T1000 (cell line): ENCODE measurements around the gene MAPK11.

ENCODE experiments used
- DNase-seq: peaks from one replicate; lab custom pipeline; 2025; ENCODE audit warnings: mixed read lengths; lab: John Stamatoyannopoulos, UW

MAPK11 gene

DNA sequence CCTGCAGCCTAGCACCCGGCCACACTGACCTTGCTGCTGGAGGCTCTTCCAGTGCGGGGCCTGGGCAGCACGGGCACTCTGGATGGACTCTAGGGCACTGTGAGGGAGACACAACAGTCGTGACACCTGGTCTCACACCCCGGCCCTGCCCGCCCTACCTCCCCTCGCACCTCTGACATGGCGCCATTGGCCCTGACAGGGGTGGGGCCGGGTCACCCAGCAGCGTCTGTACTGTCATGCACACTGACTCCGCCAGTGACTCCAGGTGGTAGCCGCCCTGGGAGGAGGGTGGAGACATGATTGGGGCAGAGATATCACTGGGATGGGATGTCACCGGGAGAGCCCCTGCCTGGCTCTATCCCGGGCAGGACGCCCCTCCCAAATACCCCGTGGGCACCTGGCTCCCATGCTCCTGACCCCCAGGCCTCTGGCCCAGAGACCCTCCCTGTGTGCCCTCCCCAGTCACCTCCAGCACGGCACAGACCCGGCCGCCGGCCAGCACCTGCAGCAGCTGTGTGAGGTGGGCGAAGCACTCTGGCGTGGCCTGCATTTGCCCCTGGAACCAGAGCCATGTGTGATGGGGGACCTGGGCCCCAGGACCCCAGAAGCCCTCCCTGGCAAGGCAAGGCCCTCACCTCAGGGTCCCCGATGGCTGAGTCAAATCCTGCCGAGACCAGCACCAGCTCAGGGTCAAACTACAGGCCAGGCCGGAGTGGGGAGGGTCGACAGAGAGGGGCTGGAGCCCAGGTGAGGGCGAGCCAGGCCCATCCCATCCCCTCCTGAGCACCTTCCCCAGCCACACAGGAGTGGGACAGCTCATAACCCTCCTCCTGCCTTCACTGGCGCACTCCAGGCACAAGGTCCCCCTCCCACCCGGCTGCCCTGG is 21.7 kb downstream of the MAPK11 start:
- DNase-seq: no peak

DNA sequence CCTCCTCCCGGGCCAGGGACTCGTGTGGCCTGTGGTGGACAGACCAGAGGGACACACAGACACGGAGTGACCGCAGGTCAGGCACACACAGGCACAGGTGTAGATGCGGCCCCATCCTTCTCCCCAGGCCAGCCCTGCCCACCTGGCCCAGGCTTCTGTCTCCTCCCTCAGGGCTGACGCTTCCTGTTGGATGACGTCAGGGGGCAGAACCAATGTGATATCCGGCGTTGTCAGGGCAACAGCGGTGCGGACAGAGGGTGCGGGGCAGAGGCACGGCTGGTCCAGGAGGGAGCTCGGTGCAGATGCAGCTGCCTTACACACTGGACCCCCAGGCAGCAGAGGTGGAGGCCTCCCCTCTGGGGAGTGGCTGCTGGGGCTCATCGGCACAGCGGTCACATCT is 22.4 kb downstream of the MAPK11 start:
- no peak for DNase-seq

DNA sequence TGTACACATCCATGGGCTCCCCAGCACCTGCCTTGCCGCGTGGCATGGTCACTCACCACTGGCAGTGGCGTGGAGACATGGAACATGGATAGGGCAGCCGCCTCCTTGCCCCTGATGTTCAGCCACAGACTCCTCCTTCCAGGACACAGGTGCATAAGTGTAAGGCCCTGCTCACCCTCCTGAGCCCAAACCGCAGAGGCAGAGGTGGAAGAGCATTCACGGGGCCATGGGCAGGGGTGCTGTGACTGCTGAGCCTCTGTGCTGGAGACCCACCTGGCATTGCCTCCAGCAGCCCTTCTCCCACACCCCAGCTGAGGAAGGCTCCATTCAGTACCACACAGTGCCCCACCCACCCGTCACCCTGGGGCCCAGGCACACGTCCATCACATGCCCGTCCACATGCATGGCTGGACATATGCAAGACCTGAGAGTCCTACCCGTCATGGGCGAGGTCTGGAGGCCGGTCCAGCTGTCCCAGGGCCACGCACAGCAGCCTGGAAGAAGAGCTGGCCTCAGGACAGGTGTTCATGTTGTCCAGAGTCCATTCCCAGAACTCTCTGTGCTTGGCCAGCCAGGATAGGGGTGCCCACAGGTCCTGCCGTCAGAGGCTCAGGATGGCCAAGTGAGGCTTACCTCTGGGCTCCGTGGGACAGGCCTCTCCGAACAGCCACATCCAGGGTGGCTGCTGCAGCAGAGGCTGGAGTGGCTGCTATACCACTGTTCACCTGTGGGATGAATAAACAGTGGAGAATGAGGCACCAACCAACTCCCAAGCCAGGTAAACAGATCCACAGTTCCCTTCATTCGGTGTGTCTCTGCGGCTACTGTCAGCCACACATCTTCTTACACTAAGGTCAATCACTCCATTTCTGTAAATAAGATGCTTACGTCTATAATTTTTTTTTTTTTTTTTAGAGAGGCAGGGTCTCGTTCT is 23.7 kb downstream of the MAPK11 start:
- DNase-seq: no peak

DNA sequence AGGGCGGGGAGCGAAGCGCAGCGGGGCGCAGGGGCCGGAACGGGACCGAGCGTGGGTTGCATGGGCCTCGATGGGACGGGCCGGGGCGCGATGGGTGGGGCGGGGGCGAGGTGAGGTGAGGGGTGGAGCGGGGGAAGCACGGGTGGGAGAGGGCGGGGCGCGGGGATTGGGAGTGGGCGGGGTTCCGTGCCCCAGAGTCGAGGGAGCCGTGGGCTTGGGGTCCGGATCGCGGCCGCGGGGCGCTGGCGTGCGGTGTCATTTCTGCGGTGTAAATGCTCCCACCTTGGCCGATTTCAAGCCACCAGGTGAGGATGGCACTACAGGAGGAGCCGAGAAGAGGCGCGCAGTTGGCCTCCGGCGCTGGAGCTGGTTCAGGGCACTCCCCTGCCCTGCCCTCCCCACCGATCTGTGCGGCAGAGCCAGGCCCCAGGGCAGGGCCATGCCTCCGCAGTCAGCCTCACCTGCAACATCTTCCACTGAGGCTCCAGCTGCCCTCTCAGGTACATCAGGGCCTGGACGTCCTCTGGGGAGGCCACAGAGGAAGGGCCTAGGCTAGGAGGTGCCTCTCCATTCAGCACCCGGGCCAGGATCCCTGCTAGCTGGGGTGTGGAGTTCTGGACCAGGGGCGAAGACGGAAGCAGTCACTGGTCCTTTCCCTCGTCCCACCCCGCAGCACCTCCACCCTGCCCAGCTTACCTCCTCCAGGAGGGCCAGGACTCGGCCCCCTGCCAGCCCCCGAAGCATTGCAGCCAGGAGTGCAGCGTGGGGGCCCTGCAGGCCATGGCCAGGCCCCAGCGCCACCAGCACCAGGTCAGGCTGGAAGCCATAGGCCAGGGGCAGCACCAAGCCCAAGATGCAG is 24.7 kb downstream of the MAPK11 start:
- no peak for DNase-seq

DNA sequence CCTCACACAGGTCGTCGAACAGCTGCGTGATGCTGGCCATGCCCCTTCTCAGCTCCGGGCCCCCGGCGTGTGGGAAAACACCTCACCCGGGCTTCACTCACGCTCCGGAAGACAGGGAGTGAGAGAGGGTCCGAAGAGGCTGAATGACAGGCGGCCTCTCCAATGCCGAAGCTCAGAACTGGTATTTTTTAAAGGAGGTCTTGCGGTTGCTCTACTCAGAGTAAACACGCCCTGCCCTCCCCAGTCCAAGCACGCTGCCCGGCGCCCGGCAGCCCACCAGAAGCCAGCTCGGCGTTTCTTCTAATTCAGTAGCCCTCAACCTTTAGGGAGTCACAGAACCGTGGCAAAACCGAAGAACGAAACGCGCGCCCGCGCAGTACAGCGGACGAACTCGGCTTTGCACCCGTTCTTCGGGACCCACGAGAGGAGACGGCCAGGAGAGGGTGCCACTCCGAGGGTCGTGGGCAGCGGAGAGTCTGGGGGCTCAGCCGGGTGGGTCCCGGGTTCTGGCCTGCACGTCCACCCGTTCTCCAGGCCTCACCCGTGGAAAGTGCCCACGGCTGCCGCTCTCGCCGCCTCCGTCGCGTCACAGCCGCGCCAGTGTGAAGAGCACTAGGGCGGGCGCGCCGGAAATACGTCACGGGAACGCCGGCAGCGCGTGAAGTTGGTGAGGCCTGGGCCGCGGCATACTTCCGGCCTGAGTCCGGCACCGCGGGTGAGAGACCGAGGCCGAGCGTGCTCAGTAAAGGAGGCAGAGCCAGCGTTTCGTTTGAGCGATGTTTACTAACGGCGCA is 25.6 kb downstream of the MAPK11 start, which contains the start of gene TUBGCP6:
Gene TUBGCP6, minus strand, starts transcription at position 604 of the 794 bp plus-strand sequence. Its CDS starts 564 bp downstream, at position 40.
- DNase-seq: peak; percentile 68

DNA sequence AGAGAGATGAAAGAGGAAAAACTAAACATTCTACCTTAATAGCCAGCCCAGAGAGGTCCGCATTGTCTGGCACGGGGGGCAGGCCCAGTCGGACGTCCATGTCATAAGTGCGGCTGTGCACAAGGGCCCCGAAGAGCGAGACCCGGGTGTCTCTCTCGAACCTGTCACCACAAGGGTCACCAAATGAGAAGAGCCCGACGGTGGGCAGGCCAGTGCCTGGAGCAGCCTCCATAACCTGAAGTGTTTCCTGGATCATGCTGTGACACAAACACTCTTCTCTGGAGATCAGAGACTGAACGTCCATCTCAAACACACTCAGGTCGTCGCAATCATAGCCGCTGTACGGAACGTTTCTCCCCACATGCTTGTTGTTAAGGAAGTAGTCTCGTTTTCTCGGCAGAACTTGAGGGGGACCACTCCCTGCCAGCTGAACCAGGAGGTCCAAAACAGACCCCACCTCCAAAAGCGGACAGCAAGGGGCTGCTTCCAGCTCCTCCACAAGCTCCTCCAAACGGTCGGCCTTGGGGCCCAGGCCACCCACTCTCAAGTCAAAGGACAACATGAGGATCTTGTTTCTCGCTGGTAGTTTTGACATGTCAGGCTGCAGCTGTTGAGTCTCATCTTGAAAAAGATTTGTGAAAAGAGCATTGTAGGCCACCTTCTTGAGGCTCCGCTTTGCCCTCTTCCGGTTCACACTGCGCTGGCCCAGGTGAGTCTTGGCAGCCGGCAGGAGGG is 26.3 kb downstream of the MAPK11 start:
- DNase-seq: no peak

DNA sequence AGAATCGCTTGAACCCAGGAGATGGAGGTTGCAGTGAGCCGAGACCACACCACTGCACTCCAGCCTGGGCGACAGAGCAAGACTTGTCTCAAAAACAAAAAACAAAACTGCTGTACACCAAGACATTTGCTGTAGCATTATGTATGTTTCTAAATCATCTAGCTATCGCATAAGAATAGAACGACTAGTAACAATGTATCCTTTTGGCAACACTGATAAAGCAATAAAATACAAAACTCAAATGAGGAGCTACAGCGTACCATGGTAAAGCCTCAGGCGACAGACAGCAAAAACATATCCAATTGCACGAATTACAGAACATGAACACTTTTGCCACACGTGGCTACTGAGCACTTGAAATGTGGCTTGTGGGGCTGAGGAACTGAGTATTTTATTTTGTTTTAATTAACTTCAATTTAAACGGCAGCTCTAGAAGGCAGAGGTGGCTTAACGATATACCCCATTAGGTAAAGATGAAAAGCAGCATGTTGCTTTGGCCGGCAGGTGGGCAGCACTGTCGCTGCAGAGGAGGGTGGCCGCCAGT is 27.7 kb downstream of the MAPK11 start:
- DNase-seq: no peak

DNA sequence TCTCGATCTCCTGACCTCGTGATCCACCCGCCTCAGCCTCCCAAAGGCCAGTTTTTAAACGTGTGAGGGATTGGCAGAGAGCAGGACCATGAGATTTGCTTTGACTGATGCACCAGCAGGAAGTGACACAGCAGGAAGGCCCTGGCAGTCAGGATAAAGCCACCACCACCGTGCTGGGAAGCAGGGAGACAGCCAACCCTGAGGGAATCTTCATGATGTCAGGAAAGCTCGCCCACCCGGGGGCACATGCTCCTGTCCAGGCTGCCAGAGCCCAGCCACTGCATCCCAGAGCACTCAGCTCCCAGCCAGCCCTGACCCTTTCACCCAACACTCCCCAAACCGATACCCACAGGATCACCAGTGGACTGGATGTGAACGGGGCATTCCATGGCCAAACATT is 31.4 kb downstream of the MAPK11 start:
- no peak for DNase-seq

DNA sequence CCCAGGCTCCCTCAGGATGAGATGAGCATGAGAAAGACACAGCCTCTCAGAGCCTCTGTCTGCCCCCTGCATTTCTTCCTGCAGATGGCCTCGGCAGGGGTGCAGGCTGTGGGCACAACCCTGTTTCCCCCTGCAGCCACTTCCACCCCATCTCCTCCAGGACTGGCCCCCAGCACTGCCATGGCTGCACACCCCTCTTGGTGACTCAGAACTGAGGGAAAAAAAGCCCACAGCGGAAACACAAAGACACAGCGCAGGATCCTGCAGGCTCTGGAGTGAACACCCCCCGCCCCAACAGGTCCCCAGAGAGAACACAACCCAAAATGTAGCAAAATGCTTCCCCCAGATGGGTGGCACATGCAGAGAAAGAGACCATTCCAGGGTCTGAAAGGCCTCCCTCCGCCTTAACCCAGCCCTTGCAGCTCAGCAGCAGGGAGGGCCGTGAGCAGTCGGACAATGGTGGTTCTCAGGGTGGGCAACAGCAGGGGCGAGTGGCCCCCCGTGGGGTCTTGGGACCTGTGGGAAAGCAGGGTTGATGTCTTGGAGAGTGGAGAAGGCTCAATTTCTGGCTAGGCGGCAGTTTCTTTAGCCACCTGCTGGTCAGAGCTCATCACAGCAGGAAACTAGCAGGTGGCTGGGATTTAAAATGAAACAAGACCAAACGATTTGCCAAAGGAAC is 33.3 kb downstream of the MAPK11 start:
- DNase-seq: no peak

DNA sequence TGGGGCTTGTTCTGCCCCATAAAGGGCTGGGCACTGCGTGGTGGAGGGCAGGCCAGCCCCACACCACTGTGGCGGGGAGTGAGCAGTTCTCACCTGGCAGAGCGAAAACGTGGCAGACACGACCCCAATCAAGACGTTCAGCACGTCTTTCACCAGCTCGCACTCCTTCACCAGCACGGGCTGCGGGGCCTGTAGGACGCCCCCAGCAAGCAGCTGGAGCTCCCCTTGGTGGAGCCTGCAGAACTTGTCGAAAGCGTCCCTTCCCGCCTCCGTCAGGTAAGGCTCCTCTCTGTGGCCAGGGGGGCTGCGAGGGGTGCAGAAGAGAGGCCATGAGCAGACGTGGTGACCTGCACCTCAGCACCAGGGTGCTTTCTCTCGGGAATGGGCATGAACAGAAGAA is 37.0 kb downstream of the MAPK11 start:
- no peak for DNase-seq

DNA sequence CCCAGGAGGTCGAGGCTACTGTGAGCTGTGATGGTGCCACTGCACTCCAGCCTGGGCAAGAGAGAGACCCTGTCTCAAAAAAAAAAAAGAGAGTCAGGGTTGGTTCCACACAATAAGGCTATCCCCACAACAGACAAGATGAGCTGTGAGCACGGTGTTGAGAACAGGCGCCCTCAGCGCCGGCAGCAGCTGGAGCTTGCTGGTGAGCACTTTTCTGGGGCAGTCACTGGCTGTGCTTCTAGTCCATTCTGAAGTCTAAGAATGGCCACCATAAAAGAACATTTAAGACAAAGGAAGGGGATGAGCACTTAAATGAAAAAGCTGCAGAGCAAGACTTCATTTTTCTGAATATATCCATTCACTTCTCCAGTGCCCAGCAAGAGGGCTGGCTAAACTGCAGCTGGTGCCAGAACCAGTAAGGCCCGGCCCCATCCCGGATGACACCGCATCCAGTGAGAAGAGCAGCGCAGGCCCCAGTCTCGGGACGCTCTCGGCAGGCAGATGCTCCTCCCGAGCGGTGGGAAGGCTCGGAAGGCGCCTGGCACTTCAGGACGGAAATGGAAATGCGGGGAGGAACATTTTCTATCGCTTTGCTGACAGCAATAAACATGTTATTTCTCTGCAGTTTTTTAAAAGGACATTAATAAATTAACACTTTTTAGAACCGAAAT is 37.6 kb downstream of the MAPK11 start:
- no peak for DNase-seq

DNA sequence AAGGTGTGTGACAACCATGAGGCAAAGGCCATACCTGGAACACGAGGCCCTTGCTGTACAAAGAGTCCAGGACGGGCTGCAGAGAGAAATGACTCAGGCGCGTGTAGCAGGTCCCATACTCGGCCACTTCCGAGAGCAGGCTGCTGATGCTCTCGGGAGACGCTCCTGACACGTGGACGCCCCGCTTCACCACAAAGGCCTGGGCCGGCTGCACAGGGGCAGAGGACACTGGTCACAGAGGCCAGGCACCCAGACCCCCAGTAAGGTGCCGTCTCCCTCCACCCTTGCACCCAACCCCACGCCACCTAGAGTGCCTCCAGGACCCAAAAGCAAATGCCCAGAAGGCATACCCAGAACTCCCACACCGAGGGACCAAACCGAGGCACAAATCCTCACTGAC is 40.8 kb downstream of the MAPK11 start:
- no peak for DNase-seq

DNA sequence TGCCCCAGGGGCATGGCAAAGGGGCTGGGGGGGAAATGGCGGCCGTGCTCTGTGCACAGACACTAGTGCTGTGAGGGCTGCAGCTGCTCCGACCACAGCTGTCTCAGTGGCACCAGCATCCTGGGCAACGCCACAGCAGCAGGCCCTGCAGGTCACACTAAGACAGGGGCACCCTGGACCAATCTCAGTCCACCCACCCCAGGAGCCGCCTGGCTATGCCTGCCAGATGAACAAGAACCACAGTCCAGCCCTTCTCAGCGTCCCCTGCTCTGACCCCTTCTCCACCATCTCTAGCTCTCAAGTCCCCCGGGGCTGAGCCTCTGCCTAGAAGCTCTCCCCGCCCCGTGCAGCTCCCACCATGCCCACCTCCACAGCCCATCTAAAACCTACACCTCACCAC is 41.8 kb downstream of the MAPK11 start:
- DNase-seq: no peak

DNA sequence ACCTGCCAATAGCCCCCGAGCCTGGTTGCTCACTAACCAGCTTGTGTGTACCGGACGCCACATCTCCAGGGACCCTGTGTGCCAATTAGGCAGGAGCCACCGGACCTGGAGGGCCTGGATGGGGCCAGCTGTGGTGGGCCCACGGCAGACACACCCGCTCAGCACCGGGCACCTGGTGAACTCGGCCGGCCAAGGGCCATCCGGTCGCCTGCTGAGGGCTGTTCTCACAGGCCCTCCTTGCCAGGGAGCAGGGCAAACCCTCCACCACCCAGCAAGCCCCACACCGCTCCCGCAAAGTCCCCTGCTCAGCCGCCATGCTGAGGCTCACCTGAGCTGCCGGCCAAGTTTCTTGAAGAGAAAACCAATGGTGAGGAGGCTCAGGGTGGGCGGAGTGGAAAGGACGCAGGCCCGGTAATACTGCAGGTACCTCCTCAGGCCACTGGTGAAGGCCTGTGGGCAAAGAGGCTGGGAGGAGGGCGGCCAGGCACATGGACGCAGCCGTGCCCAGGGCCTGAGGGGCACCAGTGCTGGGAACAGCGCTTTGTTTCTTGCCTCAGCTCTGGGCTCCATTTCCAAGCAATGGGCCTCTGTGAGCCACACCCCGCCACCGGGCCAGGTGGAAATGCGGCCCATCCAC is 42.5 kb downstream of the MAPK11 start:
- DNase-seq: no peak

DNA sequence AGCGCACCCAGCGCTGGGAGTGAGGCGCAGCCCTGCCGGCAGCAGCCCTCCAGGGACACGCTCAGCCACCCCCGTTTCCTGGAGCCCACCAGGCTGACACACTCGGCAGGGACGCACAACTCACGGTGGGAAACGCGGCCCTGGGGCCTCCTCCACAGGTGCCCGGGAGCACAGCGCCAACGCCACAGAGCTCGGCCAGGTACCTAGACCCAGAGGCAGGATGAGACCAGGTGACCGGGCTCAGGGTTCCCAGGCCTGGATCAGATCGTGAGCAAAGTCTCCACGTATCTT is 43.4 kb downstream of the MAPK11 start:
- no peak for DNase-seq

DNA sequence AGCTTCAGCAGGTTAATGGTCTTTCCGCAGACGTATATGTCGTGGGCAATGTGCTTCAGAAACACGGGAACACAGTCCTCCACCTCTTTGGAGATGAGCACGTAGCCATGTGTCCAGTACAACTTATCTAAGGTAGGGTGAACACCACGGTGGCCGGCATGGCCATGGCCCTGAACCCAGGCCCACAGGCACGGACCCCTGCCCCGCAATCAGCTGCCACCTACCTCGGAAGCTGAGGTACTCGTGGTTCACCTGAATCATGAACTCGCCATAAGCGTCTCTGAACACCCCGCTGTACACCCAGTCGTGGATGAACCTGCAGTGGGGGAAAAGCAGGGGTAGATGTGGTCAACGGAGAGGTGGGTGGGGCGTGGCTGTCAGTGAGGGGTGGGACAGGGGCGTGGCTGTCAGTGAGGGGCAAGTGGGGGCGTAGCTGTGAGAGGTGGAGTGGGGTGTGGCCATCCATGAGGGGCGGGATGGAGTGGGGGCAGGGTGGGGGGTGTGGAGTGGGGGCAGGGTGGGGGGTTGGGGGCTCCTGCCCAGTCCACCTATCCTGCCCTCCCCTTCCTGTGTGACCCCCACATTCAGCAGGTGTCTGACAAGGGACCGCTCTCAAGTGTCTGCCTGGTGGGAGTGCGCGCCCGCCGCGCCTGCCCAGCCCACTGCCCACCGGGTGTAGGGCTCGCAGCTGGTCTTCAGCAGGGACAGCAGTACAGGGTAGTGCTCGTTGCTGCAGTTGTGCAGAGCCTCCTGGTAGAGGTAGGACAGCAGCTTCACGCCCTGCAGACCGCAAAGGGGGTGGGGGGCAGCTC is 43.9 kb downstream of the MAPK11 start:
- DNase-seq: no peak

DNA sequence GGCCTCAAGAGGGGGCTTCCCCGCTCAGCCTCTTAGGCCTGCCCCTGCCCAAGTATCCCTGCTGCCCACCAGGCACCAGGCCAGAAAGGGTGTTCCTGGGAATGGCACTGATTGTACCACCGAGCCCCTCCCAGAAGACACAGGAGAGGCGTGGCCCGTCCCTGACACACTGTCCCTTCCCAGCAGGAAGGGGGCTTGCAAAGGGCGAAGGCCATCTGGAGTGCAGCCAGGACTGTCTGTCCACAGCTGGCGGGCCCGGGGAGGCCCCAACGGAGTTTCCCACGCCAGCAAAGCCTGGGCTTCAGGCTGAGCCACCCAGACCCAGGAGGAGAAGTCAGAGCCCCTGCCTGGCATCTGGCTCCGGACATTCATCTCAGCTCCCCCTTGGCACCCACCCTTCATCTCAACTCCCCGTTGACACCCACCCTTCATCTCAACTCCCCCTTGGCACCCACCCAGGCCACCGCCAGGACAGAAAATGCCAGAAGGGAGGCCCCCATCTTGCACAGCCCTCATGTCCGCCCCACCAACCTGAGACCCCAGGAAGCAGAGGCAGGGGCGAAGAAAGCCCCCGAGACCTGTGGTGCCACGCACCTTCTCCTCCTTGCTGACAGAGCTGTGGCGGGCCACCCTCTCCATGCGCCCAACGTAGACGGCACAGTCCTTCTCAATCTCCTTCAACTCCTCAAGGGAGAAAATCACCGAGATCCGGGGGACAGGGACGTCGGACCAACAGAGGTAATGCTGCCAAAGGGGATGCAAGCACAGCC is 44.8 kb downstream of the MAPK11 start:
- no peak for DNase-seq
